ENCODE data around the gene TRIM10. TPM values are rescaled to one million over a fixed set of nuclear protein-coding genes. Genes with fewer than 3 reads are reported as not detected.
"Not testable (repeated sequence)": the region's sequence is repeated elsewhere in the genome, so short reads cannot be mapped to it uniquely, and the experiment has no call there.

Gene TRIM10
- total RNA-seq, 1 experiment from 2014 or later: not detected

DNA sequence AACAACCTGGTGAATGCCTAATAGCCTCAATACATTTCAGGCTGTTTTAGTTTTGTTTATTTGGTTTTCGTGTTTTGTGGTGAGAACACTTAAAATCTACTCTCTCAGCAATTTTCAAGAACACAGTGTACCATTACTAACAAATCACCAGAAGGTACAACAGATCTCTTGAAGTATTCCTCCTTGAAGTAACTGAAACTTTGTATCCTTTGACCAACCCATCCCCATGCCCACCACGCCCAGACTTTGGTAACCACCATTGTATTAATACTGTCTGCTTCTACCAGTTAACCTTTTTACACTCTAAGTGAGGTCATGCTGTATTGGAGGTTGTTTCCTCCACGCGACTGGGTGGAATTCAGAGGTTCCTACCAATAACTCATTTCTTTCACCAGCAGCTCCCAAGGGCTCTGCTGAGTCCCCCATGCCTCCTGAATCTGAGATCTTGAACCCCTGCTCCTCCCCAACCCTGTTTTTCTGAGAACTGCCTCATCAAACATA lies 30.8 kb downstream of the TRIM10 start:
- no peak for DNase-seq (ENCODE audit: low read depth)

DNA sequence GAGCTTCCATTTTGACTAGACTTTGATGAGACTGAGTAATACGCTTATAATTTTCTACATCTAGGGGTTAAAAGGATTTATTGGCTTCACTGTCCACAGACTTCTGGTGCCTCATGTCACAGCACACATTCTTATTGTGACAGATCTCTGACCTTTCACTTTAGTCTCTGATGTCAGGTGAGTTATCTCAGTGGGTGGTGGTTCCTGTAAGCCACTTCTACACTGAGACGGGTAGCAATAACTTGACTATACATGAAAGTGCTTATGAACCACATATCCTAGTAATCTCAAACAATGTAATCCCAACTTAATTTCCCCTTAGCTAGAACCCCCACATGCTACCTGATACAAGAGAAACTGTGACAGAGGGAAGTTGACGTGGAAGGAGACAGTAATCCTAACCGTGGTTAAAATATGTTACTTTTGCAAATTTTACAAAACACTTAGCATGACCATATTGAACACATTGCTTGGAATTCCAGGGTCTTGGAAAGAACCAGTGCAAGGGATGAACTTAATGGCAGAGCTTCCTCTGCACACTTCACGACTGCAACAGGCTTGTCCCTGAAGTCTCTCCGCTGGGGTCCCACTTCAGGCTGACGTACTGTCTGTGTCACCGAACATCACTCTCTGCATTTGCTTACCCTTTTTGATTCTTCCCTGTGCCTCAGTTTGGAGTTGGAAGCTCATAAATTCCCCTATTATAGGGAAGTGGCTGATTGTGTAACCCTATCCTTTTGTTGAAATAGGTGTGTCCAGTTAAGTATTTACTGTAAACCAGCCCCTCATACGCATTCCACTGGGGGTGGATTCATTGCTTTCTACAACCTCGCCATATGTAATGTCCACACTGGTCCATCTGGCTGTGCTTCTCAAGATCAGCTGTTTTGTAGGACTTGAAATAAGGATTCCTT lies 31.5 kb downstream of the TRIM10 start:
- no peak for DNase-seq (ENCODE audit: low read depth)

DNA sequence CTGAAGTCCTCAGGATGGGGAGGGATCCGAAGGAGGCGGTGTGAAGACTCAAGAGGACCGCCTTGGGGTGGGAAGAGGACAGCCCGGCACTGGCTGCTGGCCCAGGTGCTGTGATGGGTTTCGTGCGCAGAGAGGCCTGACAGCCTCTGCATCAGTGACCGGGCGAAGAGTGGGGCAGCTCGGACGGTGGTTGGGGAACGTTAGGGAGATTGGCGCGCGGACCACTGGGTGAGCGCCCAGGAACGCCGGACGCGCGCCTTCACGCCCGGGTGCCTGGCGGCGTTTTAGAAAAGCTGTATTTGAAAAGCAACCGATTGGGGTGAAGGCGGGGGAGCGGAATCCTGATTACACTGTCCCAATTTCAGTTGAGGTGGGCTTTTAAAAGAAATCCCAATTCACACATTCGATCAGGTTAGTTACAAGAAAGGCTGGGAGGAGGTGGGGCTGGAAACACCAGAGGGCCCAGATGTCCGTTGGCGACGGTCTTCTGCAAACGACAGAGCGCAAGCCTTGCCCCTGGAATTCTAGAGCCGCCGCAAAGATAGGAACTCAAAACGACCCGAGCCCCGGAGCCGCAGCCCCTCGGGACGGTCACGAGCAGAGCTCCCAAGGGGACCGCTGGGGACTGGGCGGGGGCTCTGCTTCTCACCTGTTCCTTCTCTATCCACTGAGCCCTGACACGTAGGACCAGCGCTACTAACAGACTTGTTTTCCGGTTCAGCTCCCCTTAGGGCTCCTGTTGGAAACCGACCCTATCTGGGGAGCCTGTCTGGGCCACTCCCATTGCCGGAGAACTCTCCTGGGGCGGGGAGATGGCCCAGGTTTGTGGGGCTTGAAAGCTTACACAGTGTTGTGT lies 33.5 kb downstream of the TRIM10 start:
- DNase-seq (ENCODE audit: low read depth): no peak

DNA sequence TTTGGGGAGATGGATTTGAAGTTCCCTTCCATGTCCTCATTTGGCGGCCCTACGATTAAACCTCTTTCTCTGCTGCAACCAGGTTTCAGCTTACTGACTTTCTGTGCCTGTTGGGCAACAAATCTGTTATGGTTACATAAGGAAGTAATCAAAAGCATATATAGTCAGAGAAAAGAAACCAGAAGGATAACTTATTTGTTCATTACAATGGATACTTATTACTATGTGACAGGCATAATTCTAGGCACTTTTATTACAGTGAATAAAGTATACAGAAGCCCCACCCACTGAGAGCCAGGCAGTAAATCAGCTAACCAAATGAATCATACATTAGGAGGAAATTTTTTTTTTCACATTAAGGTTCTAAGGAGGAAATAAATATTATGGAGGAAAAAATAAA lies 38.5 kb downstream of the TRIM10 start:
- DNase-seq (ENCODE audit: low read depth): no peak

DNA sequence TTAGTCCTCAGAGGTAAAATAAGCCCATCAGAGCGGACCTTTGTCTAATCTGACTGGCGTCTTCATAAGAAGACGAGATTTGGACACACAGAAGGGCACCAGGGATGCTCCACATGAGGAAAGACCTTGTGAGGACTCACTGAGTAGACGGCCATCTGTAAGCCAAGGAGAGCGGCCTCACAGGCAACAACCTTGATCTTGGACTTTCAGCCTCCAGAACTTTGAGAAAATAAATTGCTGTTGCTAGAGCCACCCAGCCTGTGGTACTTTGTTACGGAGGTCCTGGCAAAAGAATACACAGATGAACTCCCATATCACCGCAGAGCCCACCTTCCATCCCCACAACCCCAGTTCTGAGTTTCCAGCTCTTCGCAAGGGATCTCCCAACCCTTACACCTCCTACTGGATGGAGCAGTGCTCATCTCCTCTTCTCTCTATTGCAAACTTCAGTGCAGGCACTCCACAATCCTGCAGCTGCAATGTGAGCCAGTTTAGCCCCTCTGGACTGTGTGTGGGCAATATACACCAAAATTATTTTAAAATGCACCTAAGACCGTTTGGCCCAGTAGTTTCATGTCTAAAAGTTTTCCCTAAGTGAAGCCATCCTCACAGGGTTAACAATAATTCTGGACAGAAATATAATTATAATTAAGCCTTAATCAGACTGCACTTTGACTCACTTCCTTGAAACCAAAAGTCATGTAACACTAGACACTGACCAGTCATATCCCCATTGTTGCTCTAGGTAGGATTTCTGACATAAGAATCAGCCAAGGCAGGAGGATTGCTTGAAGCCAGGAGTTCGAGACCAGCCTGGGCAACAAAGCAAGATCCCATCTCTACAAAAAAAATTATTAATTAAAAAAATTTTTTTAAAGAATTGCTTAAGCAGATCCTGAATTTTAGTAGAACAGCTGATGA lies 39.3 kb downstream of the TRIM10 start:
- no peak for DNase-seq (ENCODE audit: low read depth)

DNA sequence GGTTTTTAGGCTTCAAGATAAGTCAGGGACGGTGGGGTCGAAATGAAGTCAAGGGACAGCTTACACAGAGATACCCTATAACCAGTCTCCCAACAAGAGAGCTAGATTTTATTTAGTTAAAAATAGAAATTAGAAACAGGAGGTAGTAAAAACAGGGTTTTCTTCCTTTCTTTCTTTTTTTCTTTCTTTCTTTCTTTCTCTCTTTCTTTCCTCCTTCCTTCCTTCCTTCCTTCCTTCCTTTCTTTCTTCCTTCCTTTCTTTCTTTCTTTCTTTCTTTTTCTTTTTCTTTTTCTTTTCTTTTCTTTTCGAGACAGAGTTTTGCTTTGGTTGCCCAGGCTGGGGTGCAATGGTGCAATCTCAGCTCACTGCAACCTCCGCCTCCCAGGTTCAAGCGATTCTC lies 42.3 kb downstream of the TRIM10 start:
- not testable (repeated sequence) for DNase-seq (ENCODE audit: low read depth)

DNA sequence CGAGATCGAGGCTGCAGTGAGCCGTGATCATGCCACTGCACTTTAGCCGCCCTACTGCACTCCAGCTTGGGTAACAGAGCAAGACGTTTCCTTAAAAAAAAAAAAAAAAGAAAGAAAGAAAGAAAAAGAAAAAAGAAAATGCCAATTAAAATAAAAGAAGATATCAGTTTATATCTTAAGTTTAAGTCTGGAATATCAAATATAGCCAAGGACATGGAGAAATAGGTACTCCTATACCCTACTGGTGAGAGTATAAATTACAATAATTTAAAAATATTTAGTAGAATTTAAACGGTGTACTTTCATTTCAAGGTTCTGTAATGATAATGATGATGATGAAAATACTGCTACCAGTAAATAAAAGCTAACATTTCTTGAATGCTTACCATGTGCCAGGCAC lies 44.3 kb downstream of the TRIM10 start:
- DNase-seq (ENCODE audit: low read depth): no peak

DNA sequence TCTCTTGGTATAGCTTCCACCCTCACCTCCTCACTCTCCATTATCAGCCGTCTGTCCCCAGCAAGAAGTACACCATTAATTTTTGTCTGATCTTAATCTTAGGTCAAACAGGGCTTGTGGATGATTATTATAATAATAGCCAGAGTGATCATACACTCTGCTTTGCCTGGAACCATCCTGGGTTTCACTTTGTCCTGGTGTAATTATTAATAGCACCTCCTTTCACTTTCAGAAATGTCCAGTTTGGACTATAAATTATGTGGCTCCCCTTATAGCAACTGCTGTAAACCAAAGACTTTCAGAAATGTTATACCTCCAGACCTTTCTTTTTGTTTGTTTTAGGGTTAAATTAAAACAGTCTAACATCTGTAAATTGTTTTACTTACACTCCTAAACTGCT lies 47.2 kb downstream of the TRIM10 start:
- DNase-seq (ENCODE audit: low read depth): no peak

DNA sequence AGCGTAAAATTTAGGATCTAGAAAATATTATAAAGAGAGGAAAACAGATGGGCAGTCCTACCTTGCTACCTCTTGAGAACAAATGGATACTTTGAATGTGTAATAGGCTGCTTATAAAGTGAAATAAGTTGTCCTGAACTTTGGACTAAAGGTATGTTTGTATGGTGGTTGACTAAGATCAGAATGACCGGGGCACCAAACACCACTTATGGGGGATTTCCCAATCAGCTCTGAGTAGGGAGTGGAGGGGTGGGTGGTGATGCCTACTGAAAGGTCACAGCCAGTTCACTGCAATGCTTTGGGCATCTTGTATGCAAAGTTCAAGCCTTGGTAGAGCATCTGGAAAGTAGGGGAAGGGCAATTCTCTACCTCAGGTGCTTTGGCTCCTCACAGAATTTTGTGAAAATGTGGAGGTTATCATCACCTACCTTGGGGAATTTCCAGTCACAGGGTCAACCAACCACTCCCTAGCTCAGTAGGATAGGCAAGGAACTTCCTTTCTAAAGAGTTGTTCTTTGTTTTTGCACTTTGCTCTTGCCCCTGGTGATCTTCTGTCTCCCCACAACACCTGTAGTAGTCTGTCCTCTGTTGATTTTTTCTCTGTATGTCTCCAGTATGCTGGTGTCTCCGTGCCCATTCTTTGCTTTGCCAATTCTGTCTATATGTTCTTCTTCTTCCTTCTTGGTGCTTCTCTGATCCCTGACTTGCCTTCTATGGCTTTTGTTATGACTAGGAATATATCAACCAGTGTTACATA lies 47.8 kb downstream of the TRIM10 start, which contains the start of gene TRIM31:
TRIM31 (minus strand) TSS at position 88 of the 757 bp plus-strand sequence. CDS start 285 bp downstream, outside the sequence.
- DNase-seq (ENCODE audit: low read depth): no peak

DNA sequence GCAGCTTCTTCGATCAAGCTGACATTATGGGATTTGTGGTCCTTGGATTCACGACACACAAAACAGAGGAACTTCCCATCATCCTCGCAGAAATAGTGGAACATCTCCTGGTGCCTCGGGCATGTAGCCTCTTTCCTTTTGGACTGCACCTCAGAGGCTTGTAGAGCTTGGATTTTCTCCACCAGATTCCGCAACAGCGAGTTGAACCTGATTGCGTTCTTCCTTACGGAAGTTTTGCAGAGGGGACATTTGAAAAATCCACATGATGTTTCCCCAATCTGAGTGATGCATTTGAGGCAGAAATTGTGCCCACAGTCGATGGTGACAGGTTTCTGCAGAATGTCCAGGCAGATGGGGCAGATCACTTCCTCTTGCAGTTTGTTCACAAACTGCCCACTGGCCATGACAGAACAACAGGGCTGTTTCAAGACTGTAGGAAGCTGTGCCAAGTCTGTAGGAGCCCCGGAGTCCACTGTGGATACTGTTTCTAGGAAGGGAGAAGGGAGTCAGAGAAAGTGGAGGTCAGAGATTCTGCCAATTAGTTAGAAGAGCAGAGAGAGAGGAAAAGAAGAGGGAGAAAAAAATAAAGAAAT lies 48.5 kb downstream of the TRIM10 start:
- DNase-seq (ENCODE audit: low read depth): no peak

DNA sequence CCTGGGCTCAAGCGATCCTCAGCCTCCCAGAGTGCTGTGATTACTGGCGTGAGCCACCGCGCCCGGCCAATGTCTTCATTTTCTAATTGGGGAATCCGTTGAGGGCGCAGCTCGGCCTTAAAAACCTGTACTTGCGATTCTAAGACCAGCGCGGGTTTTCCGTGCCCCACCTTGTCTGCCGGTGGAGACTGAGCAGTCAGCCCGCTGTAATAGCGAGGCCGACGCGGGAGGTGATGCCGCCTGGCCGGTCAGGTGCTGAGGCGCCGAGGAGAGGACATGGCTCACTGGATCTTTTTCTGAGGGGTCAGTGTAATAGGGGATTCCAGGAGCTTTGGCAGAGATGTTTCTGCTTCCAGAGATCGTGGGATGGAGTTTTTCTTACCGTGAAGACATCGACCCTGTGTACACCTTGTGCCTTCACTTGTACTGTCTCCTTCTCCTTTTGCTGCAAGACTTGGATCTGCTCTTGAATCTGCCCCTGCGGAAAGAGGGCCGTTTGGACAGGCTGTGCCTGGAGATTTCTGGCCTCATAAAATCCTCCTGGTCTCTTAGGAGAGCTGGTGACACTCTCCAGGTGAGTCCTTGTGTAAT lies 49.6 kb downstream of the TRIM10 start:
- no peak for DNase-seq (ENCODE audit: low read depth)

DNA sequence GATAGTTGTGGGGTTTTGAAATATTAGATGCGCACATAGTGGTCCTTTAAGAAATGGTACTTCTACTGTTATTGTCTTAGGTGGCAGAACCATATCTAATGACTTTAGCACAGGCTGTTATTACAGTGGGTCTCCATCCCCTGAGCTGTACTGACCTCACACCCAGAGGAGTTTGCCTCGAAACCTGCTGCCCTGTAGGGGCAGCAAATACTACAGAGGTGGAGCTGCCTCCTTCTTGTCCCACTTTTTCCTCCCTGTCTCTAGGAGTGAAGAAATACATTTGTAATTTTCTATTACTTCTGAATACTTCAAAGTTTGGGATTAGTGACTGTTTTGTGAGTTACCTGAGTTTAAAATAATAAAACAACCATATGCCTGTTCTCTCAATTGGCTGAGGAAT lies 56.4 kb downstream of the TRIM10 start:
- no peak for DNase-seq (ENCODE audit: low read depth)

DNA sequence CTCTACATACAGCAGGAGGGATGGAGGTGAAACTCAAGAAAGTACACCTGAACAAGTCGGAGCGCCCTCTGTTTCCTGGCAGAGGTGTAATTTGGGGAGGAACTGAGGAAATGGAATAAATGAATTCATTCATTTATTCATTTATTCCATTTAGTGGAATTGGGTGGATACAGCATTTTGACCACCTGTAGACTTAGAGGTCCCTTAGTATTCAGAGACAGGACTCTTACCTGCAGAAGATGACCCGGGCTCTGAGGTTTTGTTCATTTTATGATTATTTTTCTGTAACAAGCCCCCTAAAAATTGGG lies 57.2 kb downstream of the TRIM10 start:
- no peak for DNase-seq (ENCODE audit: low read depth)

DNA sequence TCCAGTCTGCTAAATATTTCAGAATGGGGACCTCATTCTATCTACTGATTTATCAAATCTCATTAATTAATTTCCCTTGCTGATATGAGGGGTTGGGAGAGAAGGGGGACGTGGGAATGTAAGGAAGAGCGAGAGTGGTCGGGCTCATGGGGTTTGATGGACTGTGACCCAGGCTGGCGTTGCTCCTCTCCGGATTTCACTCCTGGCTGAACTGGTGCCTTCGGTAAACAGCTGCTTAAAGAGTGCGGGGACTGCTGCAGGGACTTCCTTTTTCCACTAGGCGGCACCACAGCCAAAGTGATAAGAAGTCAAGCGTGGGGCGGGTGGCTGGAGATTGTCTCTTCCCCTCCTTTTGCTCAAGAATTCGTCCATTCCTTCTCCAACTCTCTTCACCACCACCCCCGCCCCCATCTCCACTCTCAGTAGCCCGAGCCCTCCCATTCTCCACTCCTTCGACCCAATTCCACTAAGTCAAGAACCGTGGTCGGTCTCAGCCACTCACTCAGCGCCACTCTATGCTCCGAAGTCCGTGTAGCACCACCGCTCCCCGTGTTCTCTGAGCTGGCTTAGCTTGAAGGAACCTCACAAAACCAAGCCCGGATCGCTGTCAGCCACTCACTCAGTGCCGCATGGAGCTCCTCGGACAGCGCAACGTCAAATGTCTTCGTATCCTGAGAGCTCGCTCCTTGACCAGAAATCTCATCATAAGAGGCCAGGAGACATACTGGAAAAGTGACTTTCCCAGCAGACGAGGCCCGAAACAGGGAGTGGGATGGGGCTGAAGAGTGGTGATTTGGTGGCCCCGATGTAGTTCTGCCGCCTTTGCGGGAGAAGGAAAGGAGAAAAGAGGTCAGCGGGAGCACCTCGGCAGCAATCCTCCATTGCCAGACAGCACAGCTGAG lies 57.8 kb downstream of the TRIM10 start:
- DNase-seq (ENCODE audit: low read depth): peak; percentile 91

DNA sequence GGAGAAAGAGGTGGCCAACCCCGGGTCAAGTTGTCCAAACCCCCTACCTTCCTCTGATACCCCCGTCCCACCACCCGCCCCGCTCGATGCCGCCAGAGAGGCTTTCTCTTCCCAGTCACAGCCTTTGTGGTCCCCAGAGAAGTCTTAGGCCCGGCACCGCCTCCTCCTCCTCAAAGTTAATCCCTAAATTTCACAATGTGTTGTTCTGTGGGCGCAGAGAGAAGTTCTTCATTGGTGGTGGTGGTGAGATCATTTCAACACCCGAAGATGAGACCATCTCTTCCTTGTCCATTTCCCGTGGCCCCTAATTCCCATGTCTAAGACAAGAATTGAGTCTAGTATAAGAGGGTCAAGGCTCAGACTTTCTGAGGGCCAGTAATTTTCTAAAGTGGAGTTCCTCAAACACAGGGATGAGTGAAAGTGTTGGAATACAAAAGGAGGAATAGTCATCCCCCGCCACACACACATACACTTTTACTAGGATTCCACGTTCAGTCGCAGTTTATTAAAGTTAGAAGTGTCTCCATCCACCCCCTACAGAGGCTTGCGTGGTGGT lies 58.5 kb downstream of the TRIM10 start:
- peak; percentile 39 for DNase-seq (ENCODE audit: low read depth)

Measured in Daoy (cell line).